ENCODE data around the gene QPRT. TPM values are rescaled to one million over a fixed set of nuclear protein-coding genes. Genes with fewer than 3 reads are reported as not detected.
"Not testable (repeated sequence)": the region's sequence is repeated elsewhere in the genome, so short reads cannot be mapped to it uniquely, and the experiment has no call there.

QPRT gene
- polyA plus RNA-seq, 5 donors: 41.9 to 70.9 (median 51.6) TPM

DNA sequence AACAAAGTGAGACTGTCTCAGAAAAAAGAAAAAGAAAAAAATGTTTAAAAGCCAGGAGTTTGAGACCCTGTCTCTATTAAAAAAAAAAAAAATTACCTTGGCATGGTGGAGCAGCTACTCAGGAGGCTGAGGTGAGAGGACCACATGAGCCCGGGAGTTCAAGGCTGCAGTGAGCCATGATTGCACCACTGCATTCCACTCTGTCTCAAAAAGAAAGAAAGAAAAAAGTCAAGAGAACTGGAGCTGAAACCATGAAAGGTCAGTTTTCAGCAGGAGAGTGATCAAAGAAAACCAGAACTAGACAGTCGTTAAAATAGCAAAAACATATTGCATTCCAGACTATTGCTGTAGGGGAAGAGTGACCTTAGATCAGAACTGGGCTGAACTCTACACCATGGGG lies 8.8 kb downstream of the QPRT start:
- no peak for DNase-seq

DNA sequence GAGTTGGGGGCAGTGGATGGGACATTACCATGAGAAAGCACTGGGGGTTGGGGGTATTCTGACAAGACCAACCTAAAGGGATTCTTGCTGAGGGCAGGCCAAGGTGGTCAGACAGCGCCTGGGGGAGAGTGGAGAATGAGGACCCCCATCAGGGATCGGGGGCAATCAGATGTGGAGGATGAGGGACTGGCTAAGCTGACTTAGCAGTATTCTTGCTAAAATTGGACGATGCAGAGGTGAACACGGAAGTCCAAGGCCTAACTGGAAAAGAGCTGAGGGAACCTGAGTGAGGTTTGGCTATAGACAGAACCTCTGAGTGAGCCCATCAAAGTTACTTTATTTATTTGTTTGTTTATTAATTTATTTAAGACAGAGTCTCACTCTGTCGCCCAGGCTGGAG lies 9.2 kb downstream of the QPRT start:
- DNase-seq: no peak

DNA sequence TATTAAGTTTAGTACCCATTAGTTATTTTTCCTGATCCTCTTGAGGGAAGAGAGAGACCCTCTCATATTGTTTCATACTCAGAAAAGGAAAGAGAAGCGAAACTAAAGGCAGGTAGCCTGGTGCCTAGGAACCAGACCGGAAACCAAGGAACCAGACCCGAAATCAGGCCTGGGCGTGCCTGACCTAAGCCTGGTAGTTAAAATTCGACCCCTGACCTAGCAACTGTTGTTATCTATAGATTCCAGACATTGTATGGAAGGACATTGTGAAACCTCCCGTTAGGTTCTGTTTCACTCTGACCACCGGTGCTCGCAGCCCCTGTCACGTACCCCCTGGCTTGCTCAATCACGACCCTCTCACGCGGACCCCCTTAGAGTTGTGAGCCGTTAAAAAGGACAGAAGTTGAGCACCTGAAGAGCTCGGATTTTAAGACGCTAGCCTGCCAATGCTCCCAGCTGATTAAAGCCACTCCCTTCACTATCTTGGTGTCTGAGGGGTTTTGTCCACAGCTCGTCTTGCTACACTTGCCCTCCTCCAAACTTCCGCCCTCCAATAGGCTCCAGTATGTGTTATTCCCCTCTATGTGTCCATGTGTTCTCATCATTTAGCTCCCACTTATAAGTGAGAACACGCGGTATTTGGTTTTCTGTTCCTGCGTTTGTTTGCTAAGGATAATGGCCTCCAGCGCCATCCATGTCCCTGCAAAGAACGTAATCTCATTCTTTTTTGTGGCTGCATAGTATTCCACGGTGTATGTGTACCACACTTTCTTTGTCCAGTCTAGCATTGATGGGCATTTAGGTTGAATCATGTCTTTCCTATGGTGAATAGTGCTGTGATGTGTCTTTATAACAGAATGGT lies 10.7 kb downstream of the QPRT start:
- DNase-seq: not testable (repeated sequence)

GRCh38 chr16:29692606-29693005 lies 13.6 kb downstream of the QPRT start:
- not testable (repeated sequence) for DNase-seq

DNA sequence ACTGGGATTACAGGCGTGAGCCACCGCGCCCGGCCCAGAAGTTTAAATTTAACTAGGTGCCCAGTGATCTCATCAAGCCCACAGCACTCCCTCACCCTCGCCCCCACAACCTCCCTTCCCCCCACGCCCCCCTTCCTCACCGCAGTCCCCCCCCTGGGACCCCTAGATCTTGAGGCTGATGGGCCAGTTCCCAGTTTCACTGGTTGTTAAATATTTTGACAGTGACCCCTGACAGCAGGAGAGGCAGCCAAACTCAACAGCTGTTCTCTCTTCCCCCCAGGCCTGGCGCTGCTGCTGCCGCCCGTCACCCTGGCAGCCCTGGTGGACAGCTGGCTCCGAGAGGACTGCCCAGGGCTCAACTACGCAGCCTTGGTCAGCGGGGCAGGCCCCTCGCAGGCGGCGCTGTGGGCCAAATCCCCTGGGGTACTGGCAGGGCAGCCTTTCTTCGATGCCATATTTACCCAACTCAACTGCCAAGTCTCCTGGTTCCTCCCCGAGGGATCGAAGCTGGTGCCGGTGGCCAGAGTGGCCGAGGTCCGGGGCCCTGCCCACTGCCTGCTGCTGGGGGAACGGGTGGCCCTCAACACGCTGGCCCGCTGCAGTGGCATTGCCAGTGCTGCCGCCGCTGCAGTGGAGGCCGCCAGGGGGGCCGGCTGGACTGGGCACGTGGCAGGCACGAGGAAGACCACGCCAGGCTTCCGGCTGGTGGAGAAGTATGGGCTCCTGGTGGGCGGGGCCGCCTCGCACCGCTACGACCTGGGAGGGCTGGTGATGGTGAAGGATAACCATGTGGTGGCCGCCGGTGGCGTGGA lies 15.6 kb downstream of the QPRT start:
- peak; percentile 53 to 57 for DNase-seq

GRCh38 chr16:29695675-29696074 lies 16.7 kb downstream of the QPRT start:
- not testable (repeated sequence) for DNase-seq

DNA sequence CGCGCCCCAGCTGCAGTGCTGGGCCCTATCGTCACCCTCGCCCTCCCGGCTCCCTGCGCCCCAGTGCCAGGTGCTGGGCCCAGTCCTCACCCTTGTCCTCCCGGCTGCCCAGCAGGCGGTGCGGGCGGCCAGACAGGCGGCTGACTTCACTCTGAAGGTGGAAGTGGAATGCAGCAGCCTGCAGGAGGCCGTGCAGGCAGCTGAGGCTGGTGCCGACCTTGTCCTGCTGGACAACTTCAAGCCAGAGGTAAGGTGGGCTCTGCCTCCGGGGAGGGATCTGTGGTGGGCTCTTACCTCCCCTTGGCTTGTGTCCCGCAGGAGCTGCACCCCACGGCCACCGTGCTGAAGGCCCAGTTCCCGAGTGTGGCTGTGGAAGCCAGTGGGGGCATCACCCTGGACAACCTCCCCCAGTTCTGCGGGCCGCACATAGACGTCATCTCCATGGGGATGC lies 17.9 kb downstream of the QPRT start:
- no peak for DNase-seq

- DNase-seq: no peak
Measured at GRCh38 chr16:29697391-29697790, 18.4 kb downstream of the QPRT start.

DNA sequence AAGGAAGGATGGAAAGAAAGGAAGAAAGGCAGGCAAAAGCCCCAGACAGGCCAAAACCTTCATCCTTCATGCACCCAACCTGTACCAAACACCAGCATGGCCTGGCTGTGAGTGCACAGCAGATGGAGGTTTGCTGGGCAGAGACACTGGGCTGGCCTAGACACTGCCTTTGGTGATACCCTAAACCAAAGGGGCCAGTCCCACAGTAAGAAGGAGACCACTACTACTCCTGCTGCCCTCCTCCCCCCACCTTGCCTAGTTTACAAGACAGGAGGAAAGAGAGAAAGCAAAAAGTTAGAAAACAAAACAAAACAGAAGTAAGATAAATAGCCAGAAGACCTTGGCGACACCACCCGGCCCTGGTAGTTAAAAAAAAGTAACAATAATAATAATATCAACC lies 19.1 kb downstream of the QPRT start:
- no peak for DNase-seq

DNA sequence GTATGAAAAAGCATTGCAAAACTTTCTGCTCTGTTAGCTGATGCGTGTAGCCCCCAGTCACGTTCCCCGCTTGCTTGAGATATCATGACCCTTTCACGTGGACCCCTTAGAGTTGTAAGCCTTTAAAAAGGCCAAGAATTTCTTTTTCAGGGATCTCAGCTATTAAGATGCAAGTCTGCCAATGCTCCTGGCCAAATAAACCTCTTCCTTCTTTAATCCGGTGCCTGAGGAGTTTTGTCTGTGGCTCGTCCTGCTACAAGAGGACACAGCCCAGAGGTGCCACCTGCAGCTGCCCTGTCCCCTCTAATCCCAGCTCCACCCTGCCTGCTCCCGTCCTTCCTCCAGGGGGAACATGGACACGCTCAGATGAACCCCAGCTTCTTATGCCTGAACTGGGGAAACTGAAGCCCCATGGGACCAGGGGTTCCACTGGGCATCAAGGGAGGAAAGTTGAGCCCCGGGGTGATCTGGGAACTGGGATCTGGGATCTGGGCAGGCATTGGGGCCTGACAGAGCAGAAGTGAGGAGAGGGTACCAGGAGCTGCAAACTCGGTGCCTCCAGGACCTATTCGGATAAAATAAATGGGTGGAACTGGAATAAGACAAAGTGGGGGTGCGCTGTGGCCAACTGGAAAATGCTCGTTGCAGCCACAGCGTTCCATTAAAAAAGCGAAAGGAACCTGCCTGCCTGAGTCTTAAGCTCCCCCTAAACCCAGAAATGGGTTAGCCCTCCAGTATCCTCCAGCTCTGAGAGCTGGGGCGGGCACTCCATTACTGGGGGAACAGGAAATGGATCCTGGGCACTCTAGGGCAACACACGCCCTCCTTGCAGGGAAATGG lies 19.7 kb downstream of the QPRT start:
- DNase-seq: no peak

DNA sequence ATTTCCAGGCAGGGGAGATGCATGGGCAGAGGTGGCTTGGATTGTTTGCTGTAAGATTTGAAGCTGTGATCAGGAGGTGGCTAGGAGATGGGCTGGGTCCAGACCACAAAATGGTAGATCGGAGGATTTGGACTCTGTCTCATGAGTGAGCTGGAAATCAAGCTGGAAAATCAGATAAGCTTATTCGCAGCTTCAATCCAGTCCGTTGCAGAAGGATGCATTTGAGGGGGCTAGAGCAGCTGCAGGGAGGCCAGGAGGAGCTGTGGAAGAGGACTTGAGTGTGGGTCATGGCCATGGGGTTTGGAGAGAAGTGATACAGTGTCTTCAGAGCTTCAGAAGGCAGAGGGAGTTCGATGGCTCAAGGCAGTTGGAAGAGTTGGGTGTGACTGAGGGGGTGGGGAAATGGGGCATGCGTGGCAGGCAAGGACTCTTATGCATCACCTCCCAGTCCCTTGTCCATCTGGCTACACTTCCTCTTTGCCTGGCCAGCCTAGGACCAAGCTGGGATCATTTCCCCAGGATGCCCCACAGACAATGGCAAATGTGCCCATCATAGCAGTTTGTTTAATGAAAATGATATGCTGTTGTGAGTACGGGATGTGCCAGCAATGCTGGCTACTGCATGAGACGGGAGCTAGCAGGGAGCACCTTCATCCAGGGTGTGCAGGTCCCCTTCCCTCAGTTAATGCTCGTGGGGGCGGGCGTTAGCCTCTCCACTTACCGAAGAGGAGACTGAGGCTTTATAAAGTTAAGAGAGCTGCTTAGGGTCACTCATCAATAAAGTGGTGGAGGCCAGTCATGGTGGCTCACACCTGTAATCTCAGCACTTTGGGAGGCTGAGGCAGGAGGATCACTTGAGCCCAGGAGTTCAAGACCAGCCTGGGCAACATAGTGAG lies 20.6 kb downstream of the QPRT start:
- DNase-seq: no peak

DNA sequence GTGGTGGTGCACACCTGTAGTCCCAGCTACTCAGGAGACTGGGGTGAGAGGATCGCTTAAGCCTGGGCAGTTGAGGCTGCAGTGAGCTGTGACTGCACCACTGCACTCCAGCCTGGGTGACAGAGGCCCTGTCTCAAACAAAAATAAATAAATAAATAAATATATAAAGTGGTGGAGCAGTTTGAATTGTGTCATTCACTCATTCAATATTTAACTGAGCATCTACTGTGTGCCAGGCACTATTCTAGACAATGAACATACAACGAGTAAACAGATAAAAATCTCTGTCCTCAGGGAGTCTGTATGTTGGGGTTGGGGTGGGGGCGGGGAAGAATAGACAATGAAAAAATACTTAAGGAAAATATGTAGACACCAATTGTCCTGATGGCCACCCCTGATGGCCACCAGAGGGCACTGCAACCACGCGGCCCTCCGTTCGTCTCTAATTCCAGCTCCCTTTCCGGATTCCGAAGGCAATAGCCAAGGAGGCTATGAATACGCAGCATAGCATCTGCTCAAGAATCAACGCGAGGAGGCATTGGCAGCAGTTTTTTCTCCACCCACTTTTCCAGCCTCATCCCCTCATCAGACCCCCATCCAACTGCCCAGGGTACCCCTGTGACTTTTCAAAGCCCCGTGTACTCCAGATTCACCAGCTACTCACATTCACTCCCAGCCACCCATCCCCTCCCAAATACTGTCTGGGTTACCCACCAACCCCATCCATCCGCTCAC lies 21.4 kb downstream of the QPRT start:
- DNase-seq: peak; percentile 38 to 56

- DNase-seq: no peak
Measured at GRCh38 chr16:29701214-29701555, 22.2 kb downstream of the QPRT start.

GRCh38 chr16:29702269-29702668 lies 23.3 kb downstream of the QPRT start:
- DNase-seq: no peak

- no peak for DNase-seq
Measured at GRCh38 chr16:29705030-29705429, 26.1 kb downstream of the QPRT start.

GRCh38 chr16:29707160-29707559 lies 28.2 kb downstream of the QPRT start:
- not testable (repeated sequence) for DNase-seq

DNA sequence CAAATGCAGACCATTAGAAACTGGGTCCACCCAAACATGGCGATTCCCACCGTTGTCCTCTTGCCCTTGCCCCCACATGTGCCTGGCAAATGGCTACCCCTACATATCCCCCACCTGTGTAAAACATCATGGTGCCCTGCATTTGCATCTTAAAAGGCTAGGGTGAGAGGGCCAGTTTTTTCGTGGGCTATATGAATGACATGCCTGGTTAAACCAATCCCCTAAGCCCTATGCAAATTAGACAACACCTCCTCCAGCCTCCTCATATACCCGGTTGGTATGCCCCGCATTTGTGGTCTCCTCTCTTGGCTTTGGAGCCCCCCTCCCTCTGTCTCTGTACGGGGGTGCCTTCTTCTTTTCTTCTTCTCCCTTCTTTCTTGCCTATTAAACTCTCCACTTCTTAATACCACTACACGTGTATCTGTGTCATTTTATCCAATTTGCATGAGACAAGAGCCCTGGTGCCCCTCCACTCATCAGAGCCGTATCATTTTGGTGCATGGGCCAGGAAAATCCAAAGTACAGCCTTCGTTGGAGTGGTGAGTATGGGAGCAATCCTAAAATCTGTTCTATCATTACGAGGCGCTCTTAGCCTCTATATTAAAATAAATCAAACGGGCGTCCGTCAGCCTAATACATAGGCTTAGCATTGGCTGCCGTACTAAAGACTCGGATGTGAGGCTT lies 30.1 kb downstream of the QPRT start:
- DNase-seq: no peak

GRCh38 chr16:29709657-29710056 lies 30.7 kb downstream of the QPRT start:
- DNase-seq: not testable (repeated sequence)

Measured in right lung (tissue), 5 donors.